Adrenal gland (tissue), 5 donors: ENCODE measurements around the gene NUTM1.

Experiments used
- CTCF ChIP-seq, 6 experiments: fragments of 450-650 bp in 4 of 6; fragments of 200-600 bp in 2 of 6; sonication (generic) in 1 of 6; IDR thresholded peaks; 1 replicate in 5 of 6; 2 replicates in 1 of 6; pipeline versions ENCODE4 v1.5.1 to v1.8.0; 2016 to 2021; ENCODE audit warnings: antibody characterized with exemption in 6 of 6, mild to moderate bottlenecking in 2 of 6, moderate library complexity in 1 of 6
- POLR2A ChIP-seq, 2 donors: fragments of 450-650 bp; IDR thresholded peaks; one replicate each; pipeline ENCODE4 v1.6.1; 2017; ENCODE audit warnings: antibody characterized with exemption in 2 of 2, mild to moderate bottlenecking in 2 of 2, moderate library complexity in 1 of 2
- donor health status: DM: no; HTN: no; CAD: no.

- TF ChIP-seq CTCF (IDR thresholded peaks at IDR 0.05) (no peak), POLR2A (IDR thresholded peaks at IDR 0.05) (no peak)
These were observed 5.0 kb downstream of the NUTM1 start for GRCh38 chr15:34347951-34348638.
